HepG2 (cell line): ENCODE results near the gene H6PD. TPM values are rescaled to one million over a fixed set of nuclear protein-coding genes. Genes with fewer than 3 reads are reported as not detected.
A peak's percentile ranks its signal among the peaks of the same experiment; 100 is the strongest.

Source experiments
- ATAC-seq: fragments of 200-7000 bp; cut with Tn5 transposase; 3 replicates; pipeline ENCODE4 v1.9.1; 2020; ENCODE audit warnings: mild to moderate bottlenecking, moderate library complexity
- BruUV-seq: library from RNA; stranded (reverse); fragments of 400-500 nt; replicated peaks from 2 replicates; lab custom pipeline; 2021; lab: Mats Ljungman, UMichigan
- CTCF ChIA-PET: fragments of 300-600 bp; formaldehyde crosslinking; extraction: SDS; loops from one replicate; lab custom pipeline; 2021; ENCODE audit warnings: low total read pairs, inconsistent platforms, low intra/inter-chr PET ratio; lab: Yijun Ruan, JAX
- POLR2A ChIA-PET: fragments of 350-600 bp; sonication (Branson Sonifier 250); formaldehyde crosslinking; loops from one replicate; lab custom pipeline; 2020; ENCODE audit warnings: antibody characterized with exemption, inconsistent platforms; lab: Yijun Ruan, JAX
- DNase-seq: peaks from one replicate; pipeline ENCODE4 v3.0.0-alpha.2; 2015; ENCODE audit warnings: low spot score
- FAIRE-seq: peaks from 3 replicates; lab custom pipeline; 2011; peaks lifted over from hg19 to GRCh38; lab: Jason Lieb, UNC
- H2AFZ ChIP-seq: one replicate; pipeline ENCODE4 v1.6.1; 2011; ENCODE audit warnings: low read length, inconsistent platforms
- H3K27ac ChIP-seq: fragments of 300-600 bp; 3 replicates; pipeline ENCODE4 v1.8.0; 2011; ENCODE audit warnings: mixed run types, mild to moderate bottlenecking, mixed read lengths, low read length, inconsistent platforms; ENCODE audit not compliant: insufficient read depth; ENCODE audit errors: extremely low read length
- H3K27me3 ChIP-seq, 2 experiments: fragments of 200-600 bp in 1 of 2; 2 replicates in 1 of 2; 3 replicates in 1 of 2; pipeline versions ENCODE4 v1.6.0 to v1.8.0; 2011; ENCODE audit warnings: low read length in 2 of 2, mild to moderate bottlenecking in 2 of 2, moderate library complexity in 2 of 2, inconsistent platforms in 1 of 2; ENCODE audit not compliant: insufficient read depth in 2 of 2, control insufficient read depth in 1 of 2
- H3K36me3 ChIP-seq, 2 experiments: fragments of 200-600 bp in 1 of 2; replicated peaks in 1 of 2; 2 replicates in 1 of 2; 3 replicates in 1 of 2; pipeline versions ENCODE4 v1.5.1 to v1.8.0; 2011; ENCODE audit warnings: low read length in 2 of 2, inconsistent platforms in 1 of 2; ENCODE audit not compliant: insufficient read depth in 2 of 2, control insufficient read depth in 1 of 2
- H3K4me1 ChIP-seq: 2 replicates; pipeline ENCODE4 v1.5.1; 2012; ENCODE audit warnings: low read length, inconsistent platforms; ENCODE audit not compliant: insufficient read depth
- H3K4me2 ChIP-seq: 2 replicates; pipeline ENCODE4 v1.6.0; 2011; ENCODE audit warnings: low read depth, low read length, inconsistent platforms
- H3K4me3 ChIP-seq, 3 experiments: fragments of 200-600 bp in 1 of 3; sonication (generic), shearing (Covaris generic) in 1 of 3; replicated peaks in 1 of 3; 2 replicates each; pipeline ENCODE4 v1.5.1; 2011 to 2016; ENCODE audit warnings: low read length in 3 of 3, inconsistent platforms in 2 of 3, low read depth in 2 of 3, mild to moderate bottlenecking in 2 of 3, control low read depth in 1 of 3, mixed read lengths in 1 of 3; ENCODE audit not compliant: insufficient read depth in 1 of 3
- H3K79me2 ChIP-seq: one replicate; pipeline ENCODE4 v1.6.1; 2011; ENCODE audit warnings: low read length, inconsistent platforms; ENCODE audit not compliant: insufficient read depth
- H3K9ac ChIP-seq: 2 replicates; pipeline ENCODE4 v1.6.0; 2011; ENCODE audit warnings: mild to moderate bottlenecking, low read depth, low read length, inconsistent platforms; ENCODE audit not compliant: insufficient read depth
- H3K9me3 ChIP-seq: 2 replicates; pipeline ENCODE4 v1.5.1; 2012; ENCODE audit warnings: mild to moderate bottlenecking, low read length
- H4K20me1 ChIP-seq: 2 replicates; pipeline ENCODE4 v1.6.0; 2011; ENCODE audit warnings: inconsistent platforms, mild to moderate bottlenecking, low read length, moderate library complexity; ENCODE audit not compliant: insufficient read depth
- ARNT2 ChIP-seq: sonication (generic); formaldehyde crosslinking; IDR thresholded peaks from 2 replicates; pipeline ENCODE4 v1.8.0; 2022; ENCODE audit warnings: mild to moderate bottlenecking, low read depth, missing genetic modification reagents, moderate library complexity
- HOXA3 ChIP-seq: sonication (generic); formaldehyde crosslinking; IDR thresholded peaks from 2 replicates; pipeline ENCODE4 v1.5.0; 2020; ENCODE audit warnings: missing genetic modification reagents
- MEIS1 ChIP-seq: sonication (generic); formaldehyde crosslinking; IDR thresholded peaks from 2 replicates; pipeline ENCODE4 v1.9.0; 2021; ENCODE audit warnings: mild to moderate bottlenecking, missing genetic modification reagents, moderate library complexity, borderline replicate concordance
- MXI1 ChIP-seq: IDR thresholded peaks from 3 replicates; pipeline ENCODE4 v1.6.1; 2012; ENCODE audit warnings: low read depth, low read length, inconsistent platforms, borderline replicate concordance
- NFIB ChIP-seq: sonication (generic); formaldehyde crosslinking; IDR thresholded peaks from 2 replicates; pipeline ENCODE4 v1.9.0; 2021; ENCODE audit warnings: missing genetic modification reagents, mild to moderate bottlenecking, borderline replicate concordance
- ZFP1 ChIP-seq: IDR thresholded peaks from 2 replicates; pipeline ENCODE4 v1.6.1; 2016
- WGBS: methylation state at CpG from one replicate; pipeline ENCODE4 v1.1.6; 2017; ENCODE audit warnings: low lambda C conversion rate; 5-methylcytosine and 5-hydroxymethylcytosine counted together
- in situ Hi-C: cut with HindIII; loops from 2 replicates; pipeline ENCODE4 v1.10.0; 2017; ENCODE audit warnings: low pct_unique_long_range_greater_than_20kb; ENCODE audit not compliant: extremely low pct_ligation_motif_present
- intact Hi-C: fragments of 100-400 bp; cut with micrococcal nuclease; formaldehyde crosslinking; loops from one replicate; pipeline ENCODE4 v1.10.0; 2022; ENCODE audit not compliant: unreplicated experiment
- polyA plus RNA-seq, 8 experiments: library from polyadenylated mRNA; depleted of rRNA in 3 of 8; stranded (reverse) in 7 of 8; unstranded in 1 of 8; fragments of >200 nt; fragmentation: Illumina TruSeq in 4 of 8; extraction: Trizol in 4 of 8; gene quantifications; 2 replicates each; pipeline versions ENCODE4 v1.2.1 to v1.2.3, GENCODE V29; 2011 to 2016; ENCODE audit warnings: low read depth in 4 of 8, missing spikeins in 1 of 8, mixed read lengths in 1 of 8; ENCODE audit not compliant: insufficient read depth in 1 of 8
- total RNA-seq, 5 experiments: library from RNA; depleted of rRNA; stranded (reverse); fragments of >200 nt; fragmentation: Illumina TruSeq; extraction: Trizol; gene quantifications; 2 replicates each; pipeline ENCODE4 v1.2.3, GENCODE V29; 2016; ENCODE audit warnings: low read depth in 1 of 5
- TF ChIP-seq, protein P1 (sequence below): sonication (generic); formaldehyde crosslinking; IDR thresholded peaks from 2 replicates; pipeline ENCODE4 v1.5.1; 2020; ENCODE audit warnings: mild to moderate bottlenecking, missing genetic modification reagents, moderate library complexity
- TF ChIP-seq, protein P2 (sequence below): sonication (generic); formaldehyde crosslinking; IDR thresholded peaks from one replicate; pipeline ENCODE4 v1.5.1; 2020; ENCODE audit warnings: mild to moderate bottlenecking, missing genetic modification reagents; ENCODE audit errors: not compliant biosample characterization
- TF ChIP-seq, protein P3 (sequence below): sonication (generic); formaldehyde crosslinking; IDR thresholded peaks from 2 replicates; pipeline ENCODE4 v1.4.0; 2020; ENCODE audit warnings: missing genetic modification reagents

Gene H6PD
- total and polyA plus RNA-seq, 2 of the 13 experiments (the other 11 are each of a cell fraction or from before 2014, with no cell fraction given) = 9.3 to 14.1 TPM

DNA sequence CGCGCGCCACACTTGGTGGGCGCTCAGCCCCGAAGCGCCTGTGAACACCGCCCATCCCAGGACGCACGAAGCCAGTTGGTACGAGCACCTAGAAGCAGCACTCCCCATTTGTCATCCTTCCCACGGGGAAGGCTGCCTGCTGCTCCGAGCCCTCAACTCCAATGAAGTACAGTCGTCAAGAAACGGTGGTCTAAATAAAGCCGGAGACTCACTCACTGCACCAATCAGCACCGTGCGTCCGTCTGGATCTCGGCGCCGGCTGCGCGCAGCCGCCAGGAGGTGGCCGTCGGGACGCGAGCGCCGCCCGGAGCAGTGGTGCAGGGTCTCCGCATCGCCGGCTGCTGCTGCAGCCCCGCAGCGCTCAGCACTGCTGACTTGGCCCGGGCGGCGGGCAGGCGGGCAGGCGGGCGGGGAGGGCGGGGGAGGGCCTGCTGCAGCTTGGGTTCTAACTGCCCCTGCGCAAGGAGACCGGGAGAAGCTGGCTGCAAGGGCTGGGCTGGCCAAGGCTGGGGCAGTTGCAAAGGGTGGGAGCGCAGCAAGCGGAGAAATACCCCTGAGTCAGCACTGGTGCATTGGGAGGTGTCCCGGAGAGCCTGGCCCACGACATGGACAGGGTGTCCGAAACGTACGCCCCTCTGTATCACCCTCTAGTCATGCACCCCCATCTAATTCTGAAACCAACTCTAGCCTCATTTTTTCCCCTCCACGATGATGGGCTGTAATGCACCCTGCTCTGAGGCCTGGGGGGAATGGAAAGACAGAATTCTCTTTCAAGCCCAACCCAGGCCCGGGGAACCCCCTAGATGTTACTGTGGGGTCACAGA is 35.8 kb upstream of the H6PD start (continued):
- TF ChIP-seq HOXA3 (CRISPR knock-in tag) = 0 out of 2 replicates have a peak, but pooled peaks have one; percentile 16
- no peak for TF ChIP-seq ZFP1 (CRISPR knock-in tag)
- TF ChIP-seq, protein P1, sequence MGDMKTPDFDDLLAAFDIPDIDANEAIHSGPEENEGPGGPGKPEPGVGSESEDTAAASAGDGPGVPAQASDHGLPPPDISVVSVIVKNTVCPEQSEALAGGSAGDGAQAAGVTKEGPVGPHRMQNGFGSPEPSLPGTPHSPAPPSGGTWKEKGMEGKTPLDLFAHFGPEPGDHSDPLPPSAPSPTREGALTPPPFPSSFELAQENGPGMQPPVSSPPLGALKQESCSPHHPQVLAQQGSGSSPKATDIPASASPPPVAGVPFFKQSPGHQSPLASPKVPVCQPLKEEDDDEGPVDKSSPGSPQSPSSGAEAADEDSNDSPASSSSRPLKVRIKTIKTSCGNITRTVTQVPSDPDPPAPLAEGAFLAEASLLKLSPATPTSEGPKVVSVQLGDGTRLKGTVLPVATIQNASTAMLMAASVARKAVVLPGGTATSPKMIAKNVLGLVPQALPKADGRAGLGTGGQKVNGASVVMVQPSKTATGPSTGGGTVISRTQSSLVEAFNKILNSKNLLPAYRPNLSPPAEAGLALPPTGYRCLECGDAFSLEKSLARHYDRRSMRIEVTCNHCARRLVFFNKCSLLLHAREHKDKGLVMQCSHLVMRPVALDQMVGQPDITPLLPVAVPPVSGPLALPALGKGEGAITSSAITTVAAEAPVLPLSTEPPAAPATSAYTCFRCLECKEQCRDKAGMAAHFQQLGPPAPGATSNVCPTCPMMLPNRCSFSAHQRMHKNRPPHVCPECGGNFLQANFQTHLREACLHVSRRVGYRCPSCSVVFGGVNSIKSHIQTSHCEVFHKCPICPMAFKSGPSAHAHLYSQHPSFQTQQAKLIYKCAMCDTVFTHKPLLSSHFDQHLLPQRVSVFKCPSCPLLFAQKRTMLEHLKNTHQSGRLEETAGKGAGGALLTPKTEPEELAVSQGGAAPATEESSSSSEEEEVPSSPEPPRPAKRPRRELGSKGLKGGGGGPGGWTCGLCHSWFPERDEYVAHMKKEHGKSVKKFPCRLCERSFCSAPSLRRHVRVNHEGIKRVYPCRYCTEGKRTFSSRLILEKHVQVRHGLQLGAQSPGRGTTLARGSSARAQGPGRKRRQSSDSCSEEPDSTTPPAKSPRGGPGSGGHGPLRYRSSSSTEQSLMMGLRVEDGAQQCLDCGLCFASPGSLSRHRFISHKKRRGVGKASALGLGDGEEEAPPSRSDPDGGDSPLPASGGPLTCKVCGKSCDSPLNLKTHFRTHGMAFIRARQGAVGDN (CRISPR knock-in tag) = peak; percentile 50
- no peak for TF ChIP-seq MXI1

DNA sequence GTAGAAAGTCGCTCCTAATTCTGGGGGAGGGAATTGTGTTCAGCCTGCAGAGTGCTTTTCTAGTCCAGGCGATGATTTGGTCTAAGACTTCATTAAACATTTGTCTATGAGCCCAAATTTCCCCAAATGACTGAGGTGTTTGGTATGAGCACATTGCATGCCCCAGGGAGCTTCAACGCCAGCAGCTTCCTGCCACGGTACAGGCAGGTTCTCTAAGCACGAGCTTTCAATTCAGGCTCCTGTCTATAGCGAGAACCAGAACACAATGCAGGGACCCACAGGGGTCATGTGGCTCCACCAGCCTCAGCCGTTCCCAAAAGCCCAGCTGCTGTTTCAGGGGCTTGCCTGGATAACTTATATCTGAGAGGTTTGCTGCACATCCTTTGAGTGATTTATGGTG is 34.1 kb upstream of the H6PD start:
- intact Hi-C loops (no loop called here), in situ Hi-C loops (no loop called here)
- Histone ChIP-seq H3K4me1 (peaks cover 59% of the 10 kb centered on the region), H3K27ac (no peak overlapping the region), H3K27me3 (peaks cover 17 to 71% of the 10 kb centered on the region in 2 experiments), H3K4me2 (no peak overlapping the region), H3K9me3 (no peaks in the 10 kb centered on the region), H3K79me2 (no peaks in the 10 kb centered on the region), H4K20me1 (no peaks in the 10 kb centered on the region), H3K4me3 (no peak overlapping the region), H3K36me3 (no peaks in the 10 kb centered on the region), H3K9ac (no peak overlapping the region), H2AFZ (no peak overlapping the region)
- FAIRE-seq (no peak), ATAC-seq (no peak), DNase-seq (no peak)
- BruUV-seq = no TSS peak
- 29% methylated on average over 4 of the region's 7 CpGs for WGBS
- ChIA-PET POLR2A (no interaction called here), CTCF (no interaction called here)
- TF ChIP-seq, protein P2, sequence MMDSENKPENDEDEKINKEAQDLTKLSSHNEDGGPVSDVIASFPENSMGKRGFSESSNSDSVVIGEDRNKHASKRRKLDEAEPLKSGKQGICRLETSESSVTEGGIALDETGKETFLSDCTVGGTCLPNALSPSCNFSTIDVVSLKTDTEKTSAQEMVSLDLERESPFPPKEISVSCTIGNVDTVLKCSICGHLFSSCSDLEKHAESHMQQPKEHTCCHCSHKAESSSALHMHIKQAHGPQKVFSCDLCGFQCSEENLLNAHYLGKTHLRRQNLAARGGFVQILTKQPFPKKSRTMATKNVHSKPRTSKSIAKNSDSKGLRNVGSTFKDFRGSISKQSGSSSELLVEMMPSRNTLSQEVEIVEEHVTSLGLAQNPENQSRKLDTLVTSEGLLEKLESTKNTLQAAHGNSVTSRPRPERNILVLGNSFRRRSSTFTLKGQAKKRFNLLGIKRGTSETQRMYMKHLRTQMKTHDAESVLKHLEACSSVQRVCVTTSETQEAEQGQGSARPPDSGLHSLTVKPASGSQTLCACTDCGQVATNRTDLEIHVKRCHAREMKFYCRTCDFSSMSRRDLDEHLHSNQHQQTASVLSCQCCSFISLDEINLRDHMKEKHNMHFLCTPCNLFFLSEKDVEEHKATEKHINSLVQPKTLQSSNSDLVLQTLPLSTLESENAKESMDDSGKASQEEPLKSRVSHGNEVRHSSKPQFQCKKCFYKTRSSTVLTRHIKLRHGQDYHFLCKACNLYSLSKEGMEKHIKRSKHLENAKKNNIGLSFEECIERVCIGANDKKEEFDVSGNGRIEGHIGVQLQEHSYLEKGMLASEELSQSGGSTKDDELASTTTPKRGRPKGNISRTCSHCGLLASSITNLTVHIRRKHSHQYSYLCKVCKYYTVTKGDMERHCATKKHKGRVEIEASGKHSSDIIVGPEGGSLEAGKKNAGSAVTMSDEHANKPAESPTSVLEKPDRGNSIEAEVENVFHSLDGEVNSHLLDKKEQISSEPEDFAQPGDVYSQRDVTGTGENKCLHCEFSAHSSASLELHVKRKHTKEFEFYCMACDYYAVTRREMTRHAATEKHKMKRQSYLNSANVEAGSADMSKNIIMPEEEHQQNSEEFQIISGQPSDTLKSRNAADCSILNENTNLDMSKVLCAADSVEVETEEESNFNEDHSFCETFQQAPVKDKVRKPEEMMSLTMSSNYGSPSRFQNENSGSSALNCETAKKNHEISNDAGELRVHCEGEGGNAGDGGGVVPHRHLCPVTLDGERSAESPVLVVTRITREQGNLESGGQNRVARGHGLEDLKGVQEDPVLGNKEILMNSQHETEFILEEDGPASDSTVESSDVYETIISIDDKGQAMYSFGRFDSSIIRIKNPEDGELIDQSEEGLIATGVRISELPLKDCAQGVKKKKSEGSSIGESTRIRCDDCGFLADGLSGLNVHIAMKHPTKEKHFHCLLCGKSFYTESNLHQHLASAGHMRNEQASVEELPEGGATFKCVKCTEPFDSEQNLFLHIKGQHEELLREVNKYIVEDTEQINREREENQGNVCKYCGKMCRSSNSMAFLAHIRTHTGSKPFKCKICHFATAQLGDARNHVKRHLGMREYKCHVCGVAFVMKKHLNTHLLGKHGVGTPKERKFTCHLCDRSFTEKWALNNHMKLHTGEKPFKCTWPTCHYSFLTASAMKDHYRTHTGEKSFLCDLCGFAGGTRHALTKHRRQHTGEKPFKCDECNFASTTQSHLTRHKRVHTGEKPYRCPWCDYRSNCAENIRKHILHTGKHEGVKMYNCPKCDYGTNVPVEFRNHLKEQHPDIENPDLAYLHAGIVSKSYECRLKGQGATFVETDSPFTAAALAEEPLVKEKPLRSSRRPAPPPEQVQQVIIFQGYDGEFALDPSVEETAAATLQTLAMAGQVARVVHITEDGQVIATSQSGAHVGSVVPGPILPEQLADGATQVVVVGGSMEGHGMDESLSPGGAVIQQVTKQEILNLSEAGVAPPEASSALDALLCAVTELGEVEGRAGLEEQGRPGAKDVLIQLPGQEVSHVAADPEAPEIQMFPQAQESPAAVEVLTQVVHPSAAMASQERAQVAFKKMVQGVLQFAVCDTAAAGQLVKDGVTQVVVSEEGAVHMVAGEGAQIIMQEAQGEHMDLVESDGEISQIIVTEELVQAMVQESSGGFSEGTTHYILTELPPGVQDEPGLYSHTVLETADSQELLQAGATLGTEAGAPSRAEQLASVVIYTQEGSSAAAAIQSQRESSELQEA (CRISPR knock-in tag) = no peak
- no peak for TF ChIP-seq ARNT2 (CRISPR knock-in tag)
- TF ChIP-seq, protein P3, sequence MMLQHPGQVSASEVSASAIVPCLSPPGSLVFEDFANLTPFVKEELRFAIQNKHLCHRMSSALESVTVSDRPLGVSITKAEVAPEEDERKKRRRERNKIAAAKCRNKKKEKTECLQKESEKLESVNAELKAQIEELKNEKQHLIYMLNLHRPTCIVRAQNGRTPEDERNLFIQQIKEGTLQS (CRISPR knock-in tag) = no peak
- no peak for TF ChIP-seq NFIB (CRISPR knock-in tag)
- TF ChIP-seq MEIS1 (CRISPR knock-in tag) = no peak
